ENCODE data around the gene VSNL1.
A peak's percentile ranks its signal among the peaks of the same experiment; 100 is the strongest.

VSNL1 gene

DNA sequence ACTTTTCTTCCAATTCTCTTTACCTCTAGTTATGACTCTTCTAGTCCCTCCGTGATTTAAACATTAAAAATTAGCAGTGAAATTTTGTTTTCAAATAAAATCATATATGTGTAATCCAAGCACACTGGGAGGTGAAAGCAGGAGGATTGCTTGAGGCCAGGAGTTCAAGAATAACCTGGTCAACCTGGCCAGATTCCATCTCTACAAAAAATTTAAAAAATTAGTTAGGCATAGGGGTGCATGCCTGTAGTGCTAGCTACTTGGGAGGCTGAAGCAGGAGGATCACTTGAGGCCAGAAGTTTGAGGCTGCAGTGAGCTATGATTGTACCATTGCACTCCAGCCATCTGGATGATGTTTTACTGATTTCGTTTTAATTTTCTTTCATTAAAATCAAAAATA lies 7.0 kb upstream of the VSNL1 start:
- H3K4me3 ChIP-seq (ENCODE audit: low read depth, low read length): no peak overlapping the region
- no peak for DNase-seq (ENCODE audit: low read depth, low spot score)
- in situ Hi-C loops (cut with HindIII; ENCODE audit: low sequenced_read_pairs): no loop called here
- no peak for TF ChIP-seq CTCF (IDR thresholded peaks at IDR 0.05; ENCODE audit: low read depth, low read length)

GRCh38 chr2:17536416-17536815 lies 4.1 kb upstream of the VSNL1 start:
- peak; percentile 17 for DNase-seq (ENCODE audit: low read depth, low spot score)

GRCh38 chr2:17538022-17538843 lies 2.3 kb upstream of the VSNL1 start:
- H3K4me3 ChIP-seq (ENCODE audit: low read depth, low read length): peak overlapping the region; percentile 63
- TF ChIP-seq CTCF (IDR thresholded peaks at IDR 0.05; ENCODE audit: low read depth, low read length): no peak
- peak; percentile 78 for DNase-seq (ENCODE audit: low read depth, low spot score)
- in situ Hi-C loops (cut with HindIII; ENCODE audit: low sequenced_read_pairs): no loop called here

More at GRCh38 chr2:17536416-17536815, 4.1 kb upstream of the VSNL1 start:
- H3K4me3 ChIP-seq (ENCODE audit: low read depth, low read length): no peak overlapping the region
- TF ChIP-seq CTCF (IDR thresholded peaks at IDR 0.05; ENCODE audit: low read depth, low read length): no peak
- in situ Hi-C loops (cut with HindIII; ENCODE audit: low sequenced_read_pairs): no loop called here

DNA sequence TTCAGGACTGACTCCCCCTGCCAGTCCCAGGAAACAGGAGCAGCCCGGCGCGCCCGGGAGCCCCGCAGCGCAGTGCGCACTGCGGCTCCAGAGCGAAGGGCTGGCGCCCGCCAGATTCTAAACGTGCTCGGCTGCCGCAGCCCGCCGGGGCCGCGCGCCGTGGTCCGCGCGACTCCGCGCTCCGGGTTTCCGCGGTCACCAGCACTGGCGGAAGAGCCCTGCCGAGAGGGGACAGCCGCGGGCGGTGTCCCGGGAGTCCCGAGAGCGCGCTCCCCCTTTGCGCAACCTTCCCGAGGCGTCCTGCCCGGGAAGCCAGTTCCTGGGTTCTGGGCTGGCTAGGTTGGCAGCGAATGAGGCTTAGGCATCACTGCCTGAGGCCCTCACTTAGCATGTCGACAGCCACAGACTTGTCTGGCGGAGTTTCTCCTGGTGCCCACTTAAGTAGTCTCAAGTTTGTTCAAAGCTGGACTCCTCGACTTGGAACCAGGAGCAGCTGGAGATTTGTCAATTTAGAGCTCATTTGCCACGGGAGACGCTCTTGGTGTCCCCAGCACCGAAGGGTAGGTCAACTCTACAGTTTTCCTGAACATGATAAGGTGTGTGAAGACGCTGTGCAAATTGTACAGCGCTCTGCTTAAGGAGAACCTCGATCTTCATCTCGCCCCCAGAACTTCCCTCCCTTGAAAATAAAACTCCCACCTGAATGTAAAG lies 1.5 kb upstream of the VSNL1 start:
- DNase-seq (ENCODE audit: low read depth, low spot score): peak; percentile 80
- peak overlapping the region; percentile 63 for H3K4me3 ChIP-seq (ENCODE audit: low read depth, low read length)
- in situ Hi-C loops (cut with HindIII; ENCODE audit: low sequenced_read_pairs): no loop called here
- no peak for TF ChIP-seq CTCF (IDR thresholded peaks at IDR 0.05; ENCODE audit: low read depth, low read length)

- TF ChIP-seq CTCF (IDR thresholded peaks at IDR 0.05; ENCODE audit: low read depth, low read length): no peak
- H3K4me3 ChIP-seq (ENCODE audit: low read depth, low read length): peak overlapping the region; percentile 63
- in situ Hi-C loops (cut with HindIII; ENCODE audit: low sequenced_read_pairs): no loop called here
- peak; percentile 58 for DNase-seq (ENCODE audit: low read depth, low spot score)
Observed at GRCh38 chr2:17539611-17540092, 844 bp upstream of the VSNL1 start.

DNA sequence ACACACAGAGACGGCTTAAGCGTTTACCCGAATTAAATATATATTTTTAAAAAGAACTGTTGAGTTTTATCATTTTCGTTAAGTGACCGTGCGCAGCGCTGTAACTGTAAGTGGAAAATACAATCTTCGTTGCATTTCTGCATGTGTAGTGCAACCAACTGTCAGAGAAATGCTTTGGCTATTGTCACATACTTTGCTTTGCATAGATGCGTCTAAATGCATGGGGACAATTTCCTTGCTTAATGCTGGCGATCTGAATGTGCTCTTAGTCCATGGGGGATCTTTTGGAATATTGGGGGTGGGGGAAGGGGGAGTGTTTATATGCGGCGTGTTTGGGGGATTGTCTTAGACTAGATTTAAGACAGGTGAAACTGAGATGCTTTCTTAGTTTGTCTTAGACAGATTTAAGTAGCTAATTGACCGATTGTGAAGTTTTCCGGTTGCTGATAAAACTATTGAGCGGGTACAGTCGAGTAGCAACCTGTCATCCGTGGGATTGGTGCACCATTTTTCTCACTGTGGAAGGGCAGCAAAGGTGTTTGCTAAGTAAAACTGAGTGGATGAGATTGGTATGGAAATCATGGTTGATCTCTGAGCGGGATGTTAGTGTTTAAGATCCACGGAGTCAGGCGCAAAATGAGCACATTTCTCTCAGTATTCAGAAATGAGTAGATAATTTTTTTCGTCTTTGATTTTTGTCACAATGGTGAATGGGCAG lies 476 bp downstream of the VSNL1 start:
- H3K4me3 ChIP-seq (ENCODE audit: low read depth, low read length): peak overlapping the region; percentile 63
- in situ Hi-C loops (cut with HindIII; ENCODE audit: low sequenced_read_pairs): no loop called here
- DNase-seq (ENCODE audit: low read depth, low spot score): no peak
- TF ChIP-seq CTCF (IDR thresholded peaks at IDR 0.05; ENCODE audit: low read depth, low read length): no peak
